Dendritic cell treated with granulocyte-macrophage colony-stimulating factor and Interleukin-4, amounts not matched to agents 40 ng/mL and 50 ng/mL, for 4 days (primary cell): Measurements from ENCODE around the gene LCLAT1.

Experiments
- H3K27ac Mint-ChIP-seq: one replicate; pipeline ENCODE4 v1.8.0; 2022; ENCODE audit warnings: mild to moderate bottlenecking, mixed read lengths
- H3K27me3 Mint-ChIP-seq: one replicate; pipeline ENCODE4 v1.8.0; 2022; ENCODE audit warnings: mild to moderate bottlenecking, mixed read lengths
- H3K36me3 Mint-ChIP-seq: one replicate; pipeline ENCODE4 v1.8.0; 2022; ENCODE audit warnings: low read depth, mixed read lengths
- H3K4me1 Mint-ChIP-seq: one replicate; pipeline ENCODE4 v1.8.0; 2022; ENCODE audit warnings: low read depth, mixed read lengths
- H3K4me3 Mint-ChIP-seq: one replicate; pipeline ENCODE4 v1.8.0; 2022; ENCODE audit warnings: mild to moderate bottlenecking, moderate library complexity, mixed read lengths
- H3K9me3 Mint-ChIP-seq: one replicate; pipeline ENCODE4 v1.8.0; 2022; ENCODE audit warnings: mixed read lengths
- intact Hi-C: fragments of 100-400 bp; cut with micrococcal nuclease; formaldehyde crosslinking; loops from one replicate; pipeline ENCODE4 v1.15.0; 2022

LCLAT1 gene

DNA sequence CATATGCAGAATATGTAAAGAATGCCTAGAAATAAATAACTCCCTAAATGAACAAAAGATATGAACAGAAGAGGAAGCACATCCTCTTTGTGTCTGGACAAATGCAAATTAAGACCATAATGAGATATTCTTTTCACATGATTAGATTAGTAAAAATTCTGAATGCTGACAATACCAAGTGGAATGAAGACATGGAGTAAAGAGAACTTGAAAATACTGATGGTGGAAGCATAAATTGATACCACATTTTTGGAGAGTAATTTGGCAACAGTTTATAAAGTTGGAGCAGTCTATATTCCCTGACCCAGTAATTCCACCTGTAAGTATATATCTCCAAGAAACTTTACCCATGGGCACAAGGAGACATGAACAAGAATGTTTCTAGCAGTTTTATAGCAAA lies 230.2 kb downstream of the LCLAT1 start:
- Mint-ChIP-seq H3K27me3 (peaks cover 4% of the 10 kb centered on the region), H3K36me3 (no peaks in the 10 kb centered on the region), H3K4me1 (no peaks in the 10 kb centered on the region), H3K4me3 (no peak overlapping the region), H3K9me3 (no peaks in the 10 kb centered on the region), H3K27ac (no peak overlapping the region)
- intact Hi-C loops = no loop called here

DNA sequence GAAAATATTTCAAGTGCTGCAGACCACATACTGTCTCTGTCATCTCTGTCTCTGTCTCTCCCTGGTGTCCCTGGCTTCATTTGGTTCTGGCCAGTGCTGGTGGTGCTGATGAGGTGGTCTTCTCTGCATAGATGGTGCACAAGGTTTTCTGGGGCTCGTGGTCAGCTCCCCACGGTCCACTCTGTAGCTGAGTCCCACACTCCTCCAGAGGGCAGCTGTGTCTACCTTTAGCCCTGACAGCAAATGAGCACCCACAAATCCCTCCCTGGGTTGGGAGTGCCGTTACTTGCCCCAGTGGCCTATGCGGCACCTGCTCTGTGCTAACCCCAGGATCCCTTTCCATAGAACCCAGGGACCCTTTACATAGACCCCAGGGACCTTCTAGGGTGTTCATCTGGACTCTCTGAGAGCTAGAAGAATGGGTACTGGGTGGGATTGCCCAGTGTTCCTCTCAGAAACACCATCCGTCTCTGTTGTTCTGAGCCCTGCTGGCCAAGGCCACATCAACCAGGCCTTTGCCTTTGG lies 230.9 kb downstream of the LCLAT1 start:
- Mint-ChIP-seq H3K27ac (no peak overlapping the region), H3K4me1 (no peaks in the 10 kb centered on the region), H3K27me3 (peaks cover 4% of the 10 kb centered on the region), H3K9me3 (no peaks in the 10 kb centered on the region), H3K4me3 (no peak overlapping the region), H3K36me3 (no peaks in the 10 kb centered on the region)
- intact Hi-C loops = no loop called here

GRCh38 chr2:30678410-30679137 lies 231.5 kb downstream of the LCLAT1 start:
- H3K9me3 Mint-ChIP-seq = no peaks in the 10 kb centered on the region
- H3K4me1 Mint-ChIP-seq = no peaks in the 10 kb centered on the region
- H3K27me3 Mint-ChIP-seq = peaks cover 4% of the 10 kb centered on the region
- H3K4me3 Mint-ChIP-seq = no peak overlapping the region
- intact Hi-C loops = no loop called here
- no peak overlapping the region for H3K27ac Mint-ChIP-seq
- H3K36me3 Mint-ChIP-seq = no peaks in the 10 kb centered on the region

DNA sequence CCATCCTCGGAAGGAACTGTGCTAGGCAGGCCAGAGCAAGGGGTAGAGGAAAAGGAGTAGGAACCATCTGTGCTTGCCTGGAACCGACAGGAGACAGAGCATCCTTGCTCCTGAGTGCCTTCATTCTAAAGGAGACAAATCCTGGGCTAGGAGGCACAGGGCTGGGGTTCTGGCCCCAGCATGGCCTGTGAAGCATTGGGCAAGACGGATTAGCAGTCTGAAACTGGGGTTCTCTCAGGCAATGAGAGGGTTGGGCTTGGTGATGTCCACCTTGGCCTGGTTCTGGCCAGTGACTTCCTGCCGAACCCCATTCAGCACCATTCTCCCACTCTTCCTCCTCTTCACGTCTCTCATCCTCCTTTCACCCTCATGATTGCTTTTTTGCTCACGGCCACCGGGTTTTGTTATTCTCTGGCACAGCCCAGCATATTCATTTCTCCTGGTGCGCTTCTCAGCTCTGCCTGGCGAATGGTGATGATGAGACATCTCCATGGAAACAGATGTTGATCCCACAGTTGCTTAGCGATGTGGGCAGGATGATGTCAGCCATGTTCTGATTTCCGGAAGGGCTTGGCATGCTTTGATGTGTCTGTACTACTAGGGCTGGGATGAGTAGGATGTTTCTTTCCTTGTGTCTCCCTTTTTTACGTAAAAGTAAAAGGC lies 232.5 kb downstream of the LCLAT1 start:
- no peaks in the 10 kb centered on the region for H3K27me3 Mint-ChIP-seq
- H3K4me1 Mint-ChIP-seq = no peaks in the 10 kb centered on the region
- H3K9me3 Mint-ChIP-seq = no peaks in the 10 kb centered on the region
- intact Hi-C loops = no loop called here
- no peak overlapping the region for H3K4me3 Mint-ChIP-seq
- no peak overlapping the region for H3K27ac Mint-ChIP-seq
- no peaks in the 10 kb centered on the region for H3K36me3 Mint-ChIP-seq

DNA sequence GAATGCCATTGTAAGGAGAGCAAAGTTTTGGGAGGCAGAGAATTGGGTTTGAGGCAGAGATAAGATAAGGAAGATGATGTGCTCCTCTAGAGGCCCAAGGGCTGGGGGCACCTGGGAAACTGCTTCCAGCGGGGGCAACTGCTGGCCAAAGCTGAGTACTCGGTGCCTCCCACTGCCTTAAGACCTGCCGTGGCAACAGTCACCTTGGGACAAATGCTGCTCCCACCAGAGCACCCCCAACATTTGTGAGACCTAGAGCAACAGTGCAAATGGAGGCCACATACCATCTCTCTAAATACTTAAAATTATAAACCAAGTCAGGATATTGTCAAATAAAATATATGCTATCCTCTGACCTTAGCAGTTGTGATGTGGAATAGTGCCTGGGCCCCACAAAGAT lies 233.1 kb downstream of the LCLAT1 start:
- Mint-ChIP-seq H3K36me3 (no peaks in the 10 kb centered on the region), H3K27me3 (no peaks in the 10 kb centered on the region), H3K9me3 (no peaks in the 10 kb centered on the region), H3K4me1 (no peaks in the 10 kb centered on the region), H3K27ac (no peak overlapping the region), H3K4me3 (no peak overlapping the region)
- intact Hi-C loops = no loop called here

GRCh38 chr2:30681022-30681421 lies 234.0 kb downstream of the LCLAT1 start:
- intact Hi-C loops = no loop called here
- no peaks in the 10 kb centered on the region for H3K4me1 Mint-ChIP-seq
- no peaks in the 10 kb centered on the region for H3K27me3 Mint-ChIP-seq
- no peaks in the 10 kb centered on the region for H3K9me3 Mint-ChIP-seq
- H3K27ac Mint-ChIP-seq = no peak overlapping the region
- no peaks in the 10 kb centered on the region for H3K36me3 Mint-ChIP-seq
- H3K4me3 Mint-ChIP-seq = no peak overlapping the region

GRCh38 chr2:30683236-30683956 lies 236.3 kb downstream of the LCLAT1 start:
- Mint-ChIP-seq H3K9me3 (no peaks in the 10 kb centered on the region), H3K4me3 (no peak overlapping the region), H3K36me3 (no peaks in the 10 kb centered on the region), H3K27ac (no peak overlapping the region), H3K27me3 (no peaks in the 10 kb centered on the region), H3K4me1 (no peaks in the 10 kb centered on the region)
- intact Hi-C loops = no loop called here

DNA sequence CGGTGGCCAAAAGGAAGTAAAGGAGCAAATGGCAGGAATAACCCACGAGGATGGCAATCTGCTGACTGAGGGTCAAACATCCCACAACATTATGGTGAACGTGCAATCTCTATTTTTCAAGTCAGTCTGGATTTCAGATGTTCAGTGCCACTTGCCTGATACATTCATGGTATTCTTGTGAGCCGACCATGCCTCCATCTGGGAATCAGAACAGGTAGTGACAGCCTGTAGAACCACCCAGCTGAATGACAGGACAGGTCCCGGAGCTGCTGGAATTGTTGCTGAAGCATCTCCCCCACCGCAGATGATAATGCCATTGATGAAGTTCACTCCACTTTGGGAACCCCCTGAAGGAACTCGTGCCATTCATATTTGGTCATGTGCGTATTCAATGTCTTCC lies 237.0 kb downstream of the LCLAT1 start:
- Mint-ChIP-seq H3K4me1 (no peaks in the 10 kb centered on the region), H3K27ac (no peak overlapping the region), H3K27me3 (no peaks in the 10 kb centered on the region), H3K4me3 (no peak overlapping the region), H3K9me3 (no peaks in the 10 kb centered on the region), H3K36me3 (no peaks in the 10 kb centered on the region)
- intact Hi-C loops = no loop called here

DNA sequence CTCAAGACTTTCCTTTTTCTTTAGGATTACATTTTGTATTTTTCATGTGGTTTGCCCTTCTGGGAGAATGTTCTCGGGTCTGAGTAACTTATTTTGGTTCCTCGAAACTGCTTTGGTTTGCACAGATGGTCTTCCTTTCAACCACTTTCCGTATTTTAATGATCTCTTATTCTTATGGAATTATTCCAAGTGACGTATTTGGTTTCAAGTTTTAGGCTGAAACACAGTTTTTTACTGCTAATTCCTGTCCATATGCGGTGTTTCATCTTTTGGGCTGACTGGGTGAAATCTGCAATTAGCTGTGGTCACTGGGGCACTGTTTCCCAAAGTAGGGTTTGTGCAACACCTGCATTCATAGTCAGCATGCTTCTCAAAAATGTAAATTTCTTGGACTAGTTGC lies 237.5 kb downstream of the LCLAT1 start:
- no peaks in the 10 kb centered on the region for H3K27me3 Mint-ChIP-seq
- no peak overlapping the region for H3K27ac Mint-ChIP-seq
- no peaks in the 10 kb centered on the region for H3K36me3 Mint-ChIP-seq
- no peak overlapping the region for H3K4me3 Mint-ChIP-seq
- intact Hi-C loops = no loop called here
- H3K4me1 Mint-ChIP-seq = no peaks in the 10 kb centered on the region
- H3K9me3 Mint-ChIP-seq = no peaks in the 10 kb centered on the region

DNA sequence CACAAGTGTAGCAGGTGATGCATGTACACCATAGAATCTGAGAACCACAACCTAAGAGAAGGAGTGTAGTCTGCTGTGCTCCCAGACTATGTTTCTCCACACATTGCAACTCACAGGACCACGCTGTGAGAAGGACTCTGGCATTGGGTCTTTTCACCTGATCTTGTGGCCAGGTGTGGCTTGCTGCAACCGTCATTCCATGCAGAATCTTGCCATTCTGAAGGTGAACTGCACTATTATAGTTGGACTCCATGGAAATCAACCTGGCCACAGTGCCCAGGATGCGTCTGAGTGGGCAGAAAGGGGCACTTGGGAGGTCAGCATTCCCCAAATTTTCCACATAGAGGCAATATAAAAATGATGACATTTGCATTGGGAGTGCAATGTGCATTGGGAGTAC lies 237.9 kb downstream of the LCLAT1 start:
- Mint-ChIP-seq H3K27me3 (no peaks in the 10 kb centered on the region), H3K36me3 (no peaks in the 10 kb centered on the region), H3K4me1 (no peaks in the 10 kb centered on the region), H3K9me3 (no peaks in the 10 kb centered on the region), H3K27ac (no peak overlapping the region), H3K4me3 (no peak overlapping the region)
- intact Hi-C loops = no loop called here

DNA sequence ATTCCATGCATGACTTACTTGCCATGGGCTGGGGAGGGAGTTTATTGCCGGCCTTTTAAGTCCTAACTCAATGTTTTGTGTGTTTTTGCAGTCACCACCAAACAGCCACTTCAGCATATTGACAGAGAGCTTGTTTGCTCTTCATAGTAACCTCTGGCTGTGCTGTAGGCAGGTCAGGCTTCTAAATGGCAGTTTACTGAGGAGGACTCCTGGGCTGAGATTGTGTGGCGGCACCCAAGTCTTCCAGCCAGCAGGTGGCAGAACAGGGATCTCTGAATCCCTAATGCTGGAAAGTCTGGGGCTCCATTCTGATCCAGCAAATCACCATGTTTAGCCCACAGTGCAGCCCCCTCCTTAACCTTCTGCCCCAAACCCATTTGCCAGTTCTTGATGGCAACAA lies 239.0 kb downstream of the LCLAT1 start:
- no peak overlapping the region for H3K27ac Mint-ChIP-seq
- H3K27me3 Mint-ChIP-seq = no peaks in the 10 kb centered on the region
- H3K36me3 Mint-ChIP-seq = no peaks in the 10 kb centered on the region
- no peaks in the 10 kb centered on the region for H3K4me1 Mint-ChIP-seq
- no peaks in the 10 kb centered on the region for H3K9me3 Mint-ChIP-seq
- no peak overlapping the region for H3K4me3 Mint-ChIP-seq
- intact Hi-C loops = no loop called here

GRCh38 chr2:30686669-30687068 lies 239.6 kb downstream of the LCLAT1 start:
- intact Hi-C loops = no loop called here
- Mint-ChIP-seq H3K4me1 (no peaks in the 10 kb centered on the region), H3K9me3 (no peaks in the 10 kb centered on the region), H3K27me3 (no peaks in the 10 kb centered on the region), H3K36me3 (no peaks in the 10 kb centered on the region), H3K4me3 (no peak overlapping the region), H3K27ac (no peak overlapping the region)

DNA sequence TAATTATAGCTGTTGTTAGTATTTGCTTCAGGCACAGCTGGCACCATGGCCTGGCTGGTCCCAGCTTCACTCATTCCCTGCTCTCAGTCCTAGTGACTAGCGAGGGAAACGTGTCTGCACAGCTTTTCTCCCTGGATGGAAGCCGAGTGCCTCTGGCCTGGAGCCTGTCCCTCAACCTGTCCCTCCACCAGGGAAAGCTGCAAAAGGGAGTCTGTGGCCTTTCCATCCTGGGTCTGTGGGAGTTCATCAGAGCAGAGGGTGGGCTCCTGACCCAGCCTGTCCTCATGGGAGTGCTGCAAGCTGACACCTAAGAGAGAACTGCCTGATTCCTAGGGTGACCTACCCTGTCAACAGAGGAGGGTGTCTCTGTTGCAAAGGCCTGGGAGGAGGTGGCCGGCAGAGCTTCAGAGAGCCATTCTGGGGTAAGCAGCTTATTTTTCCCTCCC lies 241.9 kb downstream of the LCLAT1 start:
- intact Hi-C loops = no loop called here
- Mint-ChIP-seq H3K9me3 (no peaks in the 10 kb centered on the region), H3K27me3 (peaks cover 6% of the 10 kb centered on the region), H3K36me3 (no peaks in the 10 kb centered on the region), H3K27ac (no peak overlapping the region), H3K4me1 (peaks cover 12% of the 10 kb centered on the region), H3K4me3 (no peak overlapping the region)

GRCh38 chr2:30689496-30690125 lies 242.6 kb downstream of the LCLAT1 start:
- intact Hi-C loops = no loop called here
- Mint-ChIP-seq H3K36me3 (no peaks in the 10 kb centered on the region), H3K27ac (no peak overlapping the region)

More at GRCh38 chr2:30689496-30690125, 242.6 kb downstream of the LCLAT1 start:
- Mint-ChIP-seq H3K27me3 (peaks cover 6% of the 10 kb centered on the region), H3K4me1 (peaks cover 12% of the 10 kb centered on the region), H3K4me3 (no peak overlapping the region), H3K9me3 (no peaks in the 10 kb centered on the region)
